Activated CD4-positive, CD25-positive, alpha-beta regulatory T cell treated with anti-CD3 and anti-CD28 coated beads, Interleukin-2, amount 50 U/mL, for 72 hours (primary cell): ENCODE measurements around the gene B3GNT5.

ENCODE experiments used
- DNase-seq: peaks from one replicate; pipeline ENCODE4 v3.0.0; 2021

B3GNT5 gene

DNA sequence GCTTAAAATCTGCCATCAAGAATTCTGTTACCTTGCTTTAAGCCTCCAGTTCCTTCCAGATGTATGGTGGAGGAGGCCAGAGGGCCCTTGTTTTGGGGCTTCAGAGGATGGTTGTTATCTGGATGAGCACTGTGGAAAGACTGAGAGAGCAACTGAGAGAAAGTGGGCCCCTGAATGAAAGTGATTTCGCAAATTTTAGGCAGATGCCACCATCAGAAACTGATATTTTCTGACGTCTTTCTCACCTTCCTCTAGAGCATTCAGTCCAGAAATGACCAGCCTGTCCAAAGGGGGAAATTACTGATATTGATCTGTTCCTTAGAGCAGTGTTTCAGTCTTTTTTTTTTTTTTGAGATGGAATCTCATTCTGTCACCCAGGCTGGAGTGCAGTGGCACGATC, 13.4 kb downstream of the B3GNT5 start:
- no peak for DNase-seq

DNA sequence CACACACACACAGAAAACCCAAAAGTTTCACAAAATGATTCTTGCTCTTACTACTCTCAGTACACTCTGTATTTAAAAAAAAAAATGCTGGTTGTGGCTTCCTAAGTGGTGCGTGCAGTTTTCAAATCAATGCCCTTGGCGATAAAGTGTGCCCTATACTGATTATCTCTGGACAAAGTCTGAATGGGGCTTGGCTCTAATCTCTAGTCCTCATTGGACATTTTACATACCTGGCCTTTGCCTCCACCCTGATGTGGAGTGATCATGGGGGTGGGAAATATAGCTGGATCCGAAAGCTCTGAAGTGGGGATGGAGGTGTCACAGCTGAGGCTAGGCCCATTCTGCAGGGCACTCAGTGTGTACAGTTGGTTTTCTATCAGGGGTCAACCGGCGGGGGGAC, 14.1 kb downstream of the B3GNT5 start:
- DNase-seq = no peak

DNA sequence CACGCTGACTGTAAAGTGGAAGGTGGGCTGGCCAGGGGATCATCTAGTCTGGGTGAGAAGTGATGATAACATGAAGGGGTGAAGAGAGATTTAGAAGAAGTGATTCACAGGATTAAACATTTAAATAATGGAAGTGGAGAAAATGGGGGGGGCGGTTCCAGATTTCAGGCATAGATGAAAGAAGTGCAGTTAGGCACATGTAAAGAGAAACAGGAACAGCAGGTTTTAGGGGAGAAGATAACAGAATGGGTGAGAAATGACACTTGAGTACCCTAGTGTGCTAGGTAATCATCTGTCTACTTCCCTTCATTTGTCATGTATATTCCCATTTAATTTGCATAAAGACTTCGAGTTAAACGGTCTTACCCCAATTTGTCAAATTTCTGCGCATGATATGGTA, 15.3 kb downstream of the B3GNT5 start:
- DNase-seq = no peak

DNA sequence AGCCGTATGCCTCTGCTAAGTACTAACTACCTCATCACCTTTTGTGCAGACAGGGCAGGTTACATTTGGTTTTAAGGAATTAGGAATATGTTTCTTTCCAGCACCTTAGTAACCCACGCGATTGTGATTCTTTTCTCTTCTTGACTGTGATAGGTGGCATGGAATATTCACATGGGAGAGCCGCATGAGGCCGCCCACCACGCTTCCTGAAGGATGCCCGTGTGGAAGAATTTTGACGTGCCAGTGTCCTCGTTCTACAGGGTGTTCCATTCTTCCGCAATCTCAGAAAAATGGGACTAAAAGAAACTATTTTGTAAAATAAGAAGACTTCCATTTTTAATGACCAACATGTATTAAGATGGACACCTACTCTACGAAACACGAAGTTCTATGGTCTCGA, 16.3 kb downstream of the B3GNT5 start:
- DNase-seq = no peak

DNA sequence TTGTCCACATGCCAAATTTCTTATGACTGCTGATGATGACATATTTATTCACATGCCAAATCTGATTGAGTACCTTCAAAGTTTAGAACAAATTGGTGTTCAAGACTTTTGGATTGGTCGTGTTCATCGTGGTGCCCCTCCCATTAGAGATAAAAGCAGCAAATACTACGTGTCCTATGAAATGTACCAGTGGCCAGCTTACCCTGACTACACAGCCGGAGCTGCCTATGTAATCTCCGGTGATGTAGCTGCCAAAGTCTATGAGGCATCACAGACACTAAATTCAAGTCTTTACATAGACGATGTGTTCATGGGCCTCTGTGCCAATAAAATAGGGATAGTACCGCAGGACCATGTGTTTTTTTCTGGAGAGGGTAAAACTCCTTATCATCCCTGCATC, 17.3 kb downstream of the B3GNT5 start:
- DNase-seq = no peak

DNA sequence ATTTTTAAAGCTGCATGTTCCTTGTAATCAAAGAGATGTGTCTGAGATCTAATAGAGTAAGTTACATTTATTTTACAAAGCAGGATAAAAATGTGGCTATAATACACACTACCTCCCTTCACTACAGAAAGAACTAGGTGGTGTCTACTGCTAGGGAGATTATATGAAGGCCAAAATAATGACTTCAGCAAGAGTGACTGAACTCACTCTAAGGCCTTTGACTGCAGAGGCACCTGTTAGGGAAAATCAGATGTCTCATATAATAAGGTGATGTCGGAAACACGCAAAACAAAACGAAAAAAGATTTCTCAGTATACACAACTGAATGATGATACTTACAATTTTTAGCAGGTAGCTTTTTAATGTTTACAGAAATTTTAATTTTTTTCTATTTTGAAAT, 19.1 kb downstream of the B3GNT5 start:
- no peak for DNase-seq

DNA sequence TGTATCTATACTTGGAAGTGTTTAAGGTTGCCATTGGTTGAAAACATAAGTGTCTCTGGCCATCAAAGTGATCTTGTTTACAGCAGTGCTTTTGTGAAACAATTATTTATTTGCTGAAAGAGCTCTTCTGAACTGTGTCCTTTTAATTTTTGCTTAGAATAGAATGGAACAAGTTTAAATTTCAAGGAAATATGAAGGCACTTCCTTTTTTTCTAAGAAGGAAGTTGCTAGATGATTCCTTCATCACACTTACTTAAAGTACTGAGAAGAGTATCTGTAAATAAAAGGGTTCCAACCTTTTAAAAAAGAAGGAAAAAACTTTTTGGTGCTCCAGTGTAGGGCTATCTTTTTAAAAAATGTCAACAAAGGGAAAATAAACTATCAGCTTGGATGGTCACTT, 19.7 kb downstream of the B3GNT5 start:
- DNase-seq = no peak

DNA sequence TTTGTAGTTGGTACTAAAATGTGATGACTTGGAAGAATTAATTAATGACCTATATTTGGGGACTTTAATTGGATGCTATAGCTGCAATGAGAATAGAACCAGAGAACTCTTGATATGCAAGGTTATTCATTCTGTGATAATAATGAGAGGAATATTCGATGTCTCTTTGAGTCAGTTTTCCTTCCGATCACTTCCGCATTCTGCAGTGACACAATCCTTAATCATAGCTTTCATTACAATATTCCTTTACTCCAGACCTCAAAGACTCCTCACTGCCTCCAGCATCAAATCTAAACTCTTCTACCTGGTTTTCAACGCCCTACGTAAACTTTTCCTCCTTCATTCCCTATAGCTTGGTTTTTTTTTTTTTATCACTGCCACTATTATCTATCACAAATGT, 21.6 kb downstream of the B3GNT5 start:
- no peak for DNase-seq

DNA sequence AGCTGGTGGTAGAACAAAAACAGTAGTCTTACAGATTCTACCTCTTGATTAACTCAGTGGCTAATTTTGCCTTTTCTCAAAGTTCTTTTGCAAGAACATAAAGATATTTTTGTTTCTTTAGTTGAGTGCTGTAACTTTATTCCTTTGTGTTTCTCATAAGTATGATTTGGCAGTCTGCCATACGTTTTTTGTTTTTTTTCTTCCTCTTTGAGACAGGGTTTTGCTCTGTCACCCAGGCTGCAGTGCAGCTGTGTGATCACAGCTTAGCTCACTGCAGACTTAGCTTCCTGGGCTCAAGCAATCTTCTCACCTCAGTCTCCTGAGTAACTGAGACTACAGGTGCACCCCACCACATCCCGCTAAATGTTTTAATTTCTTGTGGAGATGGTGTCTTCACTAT, 22.4 kb downstream of the B3GNT5 start:
- no peak for DNase-seq

DNA sequence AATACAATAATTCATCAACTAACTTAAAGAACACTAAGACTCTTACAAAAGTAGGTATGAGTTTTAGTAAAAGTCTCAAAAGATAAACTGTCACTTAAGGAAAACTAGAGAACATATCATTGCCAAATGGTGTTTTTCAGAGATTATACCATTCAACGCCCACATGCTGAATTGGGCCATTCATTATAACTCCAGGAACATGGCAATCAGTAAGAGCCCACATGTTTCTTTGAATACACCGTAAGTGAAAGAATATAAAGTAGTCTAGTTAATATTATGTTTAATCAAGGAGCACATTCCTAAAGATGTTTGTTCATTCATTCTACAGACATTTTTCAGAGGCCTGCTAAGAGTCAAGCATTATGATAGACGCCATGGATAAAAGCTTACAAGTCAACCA, 22.9 kb downstream of the B3GNT5 start:
- DNase-seq = no peak

DNA sequence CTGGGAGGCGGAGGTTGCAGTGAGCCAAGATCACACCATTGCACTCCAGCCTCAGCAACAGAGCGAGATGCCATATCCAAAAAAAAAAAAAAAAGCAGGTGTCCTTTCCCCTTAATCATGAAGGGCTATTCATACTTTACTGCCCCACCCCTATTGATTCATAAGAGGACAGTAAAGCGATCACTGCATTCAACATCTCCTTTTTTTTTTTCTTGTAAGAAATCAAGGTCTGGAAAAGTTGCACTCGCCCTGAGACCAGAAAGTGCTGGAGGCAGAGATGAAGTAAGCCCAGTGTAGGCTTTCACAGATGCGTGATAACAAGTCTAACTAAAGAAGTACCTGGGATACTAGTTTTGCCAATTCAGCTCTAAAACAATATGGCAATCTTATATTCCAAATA, 24.2 kb downstream of the B3GNT5 start:
- DNase-seq = no peak

DNA sequence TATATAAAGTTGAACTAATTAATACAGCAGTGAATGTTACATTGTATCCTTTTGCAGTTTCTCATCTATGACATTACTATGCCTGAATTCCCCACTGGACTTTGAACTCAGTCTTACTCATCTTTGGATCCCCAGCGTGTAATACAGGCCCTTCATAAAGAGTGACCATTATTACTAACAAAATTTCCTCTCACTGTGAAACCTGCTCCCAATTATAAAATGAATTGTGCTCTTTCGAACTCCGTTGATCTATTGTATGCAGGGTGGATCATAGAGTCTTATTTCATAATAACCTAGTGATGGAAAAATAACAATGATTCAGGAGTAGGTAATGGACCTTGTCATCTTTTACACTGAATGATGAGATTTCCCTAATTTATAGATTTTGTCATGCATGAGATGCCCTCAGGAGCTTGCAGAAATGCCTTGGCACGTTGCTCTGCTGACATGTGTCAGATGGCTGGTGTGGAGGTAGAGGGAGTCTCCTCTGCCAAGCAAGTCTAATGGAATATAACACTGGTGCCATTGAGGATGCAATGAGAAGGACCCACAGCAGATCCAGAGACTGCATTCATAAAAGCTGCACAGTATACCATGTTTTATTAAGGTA, 25.5 kb downstream of the B3GNT5 start:
- DNase-seq = no peak

DNA sequence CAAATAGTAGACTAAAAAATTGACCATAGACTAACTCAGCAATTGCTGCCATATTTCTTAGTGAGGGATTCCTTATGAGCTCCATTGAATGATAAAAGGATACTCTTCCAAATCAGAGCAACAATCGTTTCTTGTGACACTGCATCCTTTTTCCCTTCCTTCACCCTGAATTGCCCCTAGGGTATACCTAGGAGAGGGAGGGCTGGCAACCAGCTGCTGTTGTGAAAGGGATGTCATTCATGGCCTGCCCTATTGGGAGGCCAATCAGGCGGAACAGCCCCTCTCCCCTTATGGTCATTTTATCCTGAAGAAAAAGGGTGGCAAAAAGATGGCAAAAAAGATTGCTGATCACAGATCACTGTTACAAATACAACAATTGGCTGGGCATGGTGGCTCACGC, 26.3 kb downstream of the B3GNT5 start:
- DNase-seq = no peak

DNA sequence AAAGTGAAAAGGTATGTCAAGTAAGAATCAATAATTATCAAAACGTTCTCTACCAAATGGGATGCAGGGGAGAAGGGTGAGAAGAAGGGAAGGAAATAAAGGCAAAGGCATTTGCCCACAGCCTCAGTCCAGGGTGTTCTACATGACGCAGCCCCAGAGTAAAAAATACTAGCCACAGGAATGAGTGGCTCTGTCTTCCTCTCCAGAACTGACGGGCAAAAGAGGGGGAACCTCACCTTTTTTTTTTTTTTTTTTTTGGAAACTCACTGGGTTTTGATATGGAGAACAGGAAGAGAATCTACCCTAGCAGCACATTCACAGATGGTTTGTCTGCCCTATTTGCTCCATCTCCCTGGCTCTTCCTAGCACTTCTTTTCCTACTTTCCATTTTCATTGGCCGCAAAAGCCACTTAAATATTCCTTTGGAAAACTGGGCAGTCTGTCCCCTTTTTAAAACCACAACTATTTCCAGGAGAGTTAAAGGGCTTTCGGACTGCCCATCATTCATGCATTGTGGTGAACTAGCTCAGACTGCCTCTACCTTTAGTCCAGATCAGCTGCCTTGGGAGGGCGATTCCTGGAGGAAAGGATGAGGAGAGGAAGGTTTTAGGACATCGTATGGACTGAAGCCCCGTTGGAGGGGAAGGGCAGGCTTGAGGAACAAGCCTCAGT, 28.2 kb downstream of the B3GNT5 start:
- no peak for DNase-seq

DNA sequence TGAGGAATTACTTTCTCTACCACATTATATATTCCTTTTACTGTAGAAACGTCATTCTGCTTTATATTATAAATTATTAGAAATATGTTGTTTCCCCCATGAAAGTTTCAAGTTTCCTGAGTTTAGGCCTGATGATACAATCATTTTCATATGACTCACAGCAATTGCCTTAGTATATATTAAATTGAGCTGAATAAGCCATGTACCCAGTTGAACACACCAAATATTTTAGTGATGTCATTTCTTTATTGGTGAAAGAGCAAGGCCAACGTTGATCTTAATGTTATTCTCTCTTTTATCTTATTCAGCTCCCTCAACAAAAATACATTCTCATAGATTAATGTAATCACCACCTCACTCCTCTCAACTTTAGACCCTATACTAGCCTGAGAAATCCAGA, 30.8 kb downstream of the B3GNT5 start:
- no peak for DNase-seq

DNA sequence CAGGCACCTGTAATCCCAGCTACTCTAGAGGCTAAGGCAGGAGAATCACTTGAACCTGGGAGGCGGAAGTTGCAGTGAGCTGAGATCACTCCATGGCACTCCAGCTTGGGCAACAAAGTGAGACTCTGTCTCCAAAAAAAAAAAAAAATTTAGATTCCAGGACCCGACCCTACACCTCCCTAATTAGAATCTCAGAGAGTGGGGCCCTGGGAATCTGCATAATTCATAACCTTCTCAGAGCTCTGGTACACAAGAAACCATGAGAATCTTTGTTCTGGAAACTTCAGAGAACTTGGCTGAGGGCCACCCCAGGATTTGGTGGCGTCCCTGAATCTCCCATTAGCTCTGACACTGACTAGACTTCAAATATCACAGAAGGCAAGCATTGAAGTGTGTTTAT, 31.5 kb downstream of the B3GNT5 start:
- no peak for DNase-seq

DNA sequence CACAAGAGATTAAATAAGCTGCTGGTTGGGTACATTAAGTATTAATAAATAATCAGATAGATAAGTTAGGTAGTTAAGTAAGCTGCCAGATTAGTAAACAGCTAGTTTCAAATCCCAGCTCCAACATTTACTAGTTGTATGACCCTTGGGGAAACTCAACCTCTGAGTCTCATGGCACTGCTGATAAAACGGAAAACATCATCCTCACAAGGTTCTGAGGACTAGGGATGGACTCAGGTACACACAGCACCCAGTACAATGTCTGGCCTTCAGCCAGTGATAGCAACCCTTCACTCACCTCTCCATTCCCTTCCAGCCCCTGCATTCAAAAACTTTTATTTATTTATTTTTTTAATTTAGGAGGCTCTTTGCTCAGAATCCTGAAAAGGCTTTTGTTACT, 32.3 kb downstream of the B3GNT5 start:
- DNase-seq = no peak

DNA sequence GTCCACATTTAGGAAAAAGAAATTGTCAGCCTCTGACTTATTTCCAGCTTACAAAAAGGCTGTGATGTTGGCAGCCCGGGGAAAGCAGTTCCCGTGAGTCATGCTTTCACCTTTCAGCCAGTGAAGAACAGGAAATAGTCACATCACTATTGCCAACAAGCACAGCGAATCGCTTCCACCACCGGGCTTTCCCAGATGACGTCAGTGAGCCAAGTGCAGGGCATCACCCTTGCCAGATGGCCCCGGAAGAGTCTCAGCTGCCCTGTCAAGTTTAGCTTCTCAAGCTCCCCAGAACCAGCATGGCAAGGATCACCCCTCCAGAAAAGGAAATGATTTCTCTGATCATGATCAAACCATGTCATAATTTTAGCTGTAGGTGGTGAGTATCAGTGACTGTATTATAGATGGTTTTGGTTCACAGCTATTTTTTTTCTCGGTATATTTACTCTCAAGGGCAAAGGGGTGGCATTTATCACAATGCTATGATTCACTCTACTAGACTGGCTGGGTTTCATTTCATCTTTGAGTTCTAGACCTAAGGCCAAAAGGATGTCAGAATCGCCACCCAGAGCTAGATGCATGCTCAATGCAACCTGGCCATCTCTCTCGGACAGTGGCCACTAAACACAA, 32.9 kb downstream of the B3GNT5 start:
- peak; percentile 80 for DNase-seq

DNA sequence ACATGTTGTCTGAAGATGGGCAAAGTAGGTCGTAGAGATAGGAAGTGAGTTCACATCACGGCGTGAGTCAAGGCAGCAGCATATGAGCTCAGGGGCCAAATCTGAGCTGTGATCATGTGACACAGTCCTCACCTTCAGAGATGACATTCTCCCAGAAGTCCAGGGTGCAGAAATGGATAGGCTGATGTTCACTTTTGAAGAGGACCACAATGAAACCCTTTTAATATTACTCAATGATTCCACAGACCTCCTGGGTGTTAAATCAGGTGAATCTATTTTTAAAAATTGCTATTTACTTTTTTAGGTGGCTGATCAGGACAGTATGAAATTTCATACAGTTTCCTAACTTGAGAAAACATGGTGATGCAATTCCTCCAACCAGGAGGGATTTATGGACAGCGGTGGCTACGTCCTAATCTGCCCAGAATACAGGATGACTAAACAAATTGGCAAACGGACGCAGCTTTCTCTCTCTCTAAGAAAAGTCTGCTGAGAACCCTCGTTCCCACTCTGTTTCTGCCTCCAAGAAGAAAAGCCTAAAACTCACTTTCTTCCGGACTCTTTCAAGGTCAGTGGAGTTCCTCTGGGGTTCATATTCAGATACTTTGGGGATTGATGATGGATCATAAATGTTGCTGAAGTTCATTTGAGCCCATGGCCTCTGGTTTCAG, 34.4 kb downstream of the B3GNT5 start:
- no peak for DNase-seq

DNA sequence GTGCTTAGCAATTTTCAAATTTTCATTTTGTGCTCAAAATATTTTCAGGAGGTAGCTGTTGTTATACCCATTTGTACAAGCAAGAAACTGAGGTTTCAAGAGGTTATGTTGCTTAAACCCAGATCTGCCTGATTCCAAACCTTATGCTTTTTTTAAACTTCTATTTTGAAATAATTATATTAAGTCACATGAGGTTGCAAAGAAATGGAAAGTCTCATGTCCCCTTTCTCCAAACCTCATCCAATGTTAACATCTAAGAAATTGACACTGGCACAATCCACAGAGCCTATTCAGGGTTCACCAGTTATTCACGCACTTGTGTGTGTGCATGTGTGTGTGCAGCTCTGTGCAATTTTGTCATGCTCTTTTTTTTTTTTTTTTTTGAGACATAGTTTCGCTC, 35.1 kb downstream of the B3GNT5 start:
- DNase-seq = no peak

DNA sequence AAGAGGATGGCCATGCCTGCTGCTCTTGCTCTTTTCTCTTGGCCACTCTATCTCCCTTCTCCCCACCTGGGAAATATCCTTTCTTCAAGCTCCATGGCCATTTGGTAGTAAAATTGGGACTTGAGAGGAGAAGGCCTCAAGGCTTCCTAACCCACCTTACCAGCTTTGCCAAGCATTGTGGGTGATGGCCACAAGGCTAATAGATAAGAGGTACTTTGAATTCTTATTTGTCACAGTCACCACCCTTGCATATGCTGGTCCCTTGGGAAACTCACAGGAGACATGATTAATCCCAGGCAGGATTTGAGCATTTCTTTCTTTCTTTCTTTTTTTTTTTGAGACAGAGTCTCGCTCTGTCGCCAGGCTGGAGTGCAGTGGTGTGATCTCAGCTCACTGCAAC, 37.2 kb downstream of the B3GNT5 start:
- DNase-seq = no peak

DNA sequence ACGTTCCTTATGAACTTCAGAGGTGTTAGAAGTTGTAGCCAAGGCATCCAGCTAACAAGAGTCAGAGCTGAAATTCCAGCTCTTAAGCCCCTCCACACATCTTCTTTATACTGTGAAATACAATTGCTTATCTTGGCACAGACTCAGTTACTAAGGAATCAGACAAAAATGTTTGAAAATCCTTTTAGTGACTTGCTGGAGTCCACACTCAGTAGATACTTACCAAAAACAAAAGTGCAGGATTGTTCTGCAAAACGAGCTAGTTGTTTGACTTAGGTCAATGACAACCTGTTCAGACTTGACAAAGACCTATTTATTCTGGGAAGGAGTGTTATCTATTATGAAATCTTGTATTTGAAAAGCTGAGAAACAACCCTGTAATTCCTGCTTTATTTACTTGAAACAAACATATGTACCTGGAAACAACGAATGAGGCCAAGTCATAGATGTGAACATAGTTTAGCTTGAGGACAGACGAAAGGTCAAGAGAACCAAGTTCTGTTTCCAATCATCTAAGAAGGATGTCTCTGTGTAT, 38.5 kb downstream of the B3GNT5 start:
- no peak for DNase-seq

DNA sequence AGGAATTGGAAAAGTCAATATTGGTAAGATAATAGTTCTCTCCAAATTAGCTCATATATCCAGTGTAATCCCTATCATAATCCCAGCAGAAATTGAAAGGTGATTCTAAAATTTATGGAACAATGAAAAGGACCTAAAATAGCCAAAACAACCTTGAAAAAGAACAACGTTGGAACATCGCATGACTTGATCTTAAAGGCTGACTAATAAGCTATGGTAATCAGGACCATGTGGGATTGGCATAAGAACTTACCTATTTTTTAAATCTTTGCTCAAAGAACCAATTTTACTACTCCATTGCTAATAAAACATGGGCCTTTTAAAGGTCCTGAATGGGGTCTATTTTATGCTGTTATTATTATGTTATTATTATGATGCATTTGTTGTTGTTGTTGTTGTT, 40.9 kb downstream of the B3GNT5 start:
- DNase-seq = no peak

DNA sequence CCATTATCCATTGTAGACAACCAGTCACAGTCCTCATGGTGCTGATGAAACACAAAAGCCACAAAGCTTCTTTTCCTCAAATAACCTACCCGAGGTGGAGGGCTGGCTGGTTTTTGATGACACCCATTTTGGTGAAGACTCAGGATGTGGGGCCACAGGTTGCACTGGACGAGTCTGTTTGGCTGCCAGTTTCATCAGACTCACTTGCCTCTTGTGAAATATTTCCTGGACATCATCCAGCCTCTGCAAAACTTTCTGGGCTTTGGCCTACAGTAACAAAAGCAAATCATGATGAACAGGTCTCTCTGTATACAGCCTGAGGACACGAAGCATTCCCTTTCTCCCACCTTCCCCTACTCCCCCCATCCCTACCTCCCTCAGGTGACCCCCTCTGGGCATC, 42.2 kb downstream of the B3GNT5 start:
- DNase-seq = no peak
